ENCODE measurements around the gene SLC31A1.

DNA sequence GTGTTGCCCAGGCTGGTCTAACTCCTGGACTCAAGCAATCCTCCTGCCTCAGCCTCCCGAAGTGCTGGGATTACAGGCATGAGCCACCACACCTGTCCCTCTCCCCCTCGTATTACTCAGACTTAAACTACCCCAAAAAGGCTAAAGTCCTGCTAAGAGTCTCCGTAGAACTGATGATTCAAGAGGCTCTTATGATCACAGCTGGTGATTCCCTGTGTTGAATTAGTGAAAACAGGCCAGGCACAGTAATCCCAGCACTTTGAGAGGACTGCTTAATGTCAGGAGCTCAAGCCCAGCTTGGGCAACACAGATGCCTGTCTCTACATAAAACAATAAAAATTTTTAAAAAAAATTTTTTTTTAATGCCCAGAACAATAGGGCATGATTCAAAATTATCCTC, 44.8 kb downstream of the SLC31A1 start:
- TF ChIP-seq RAD21 (CRISPR knock-in tag; IDR thresholded peaks at IDR 0.05): no peak
- TF ChIP-seq, protein P1, sequence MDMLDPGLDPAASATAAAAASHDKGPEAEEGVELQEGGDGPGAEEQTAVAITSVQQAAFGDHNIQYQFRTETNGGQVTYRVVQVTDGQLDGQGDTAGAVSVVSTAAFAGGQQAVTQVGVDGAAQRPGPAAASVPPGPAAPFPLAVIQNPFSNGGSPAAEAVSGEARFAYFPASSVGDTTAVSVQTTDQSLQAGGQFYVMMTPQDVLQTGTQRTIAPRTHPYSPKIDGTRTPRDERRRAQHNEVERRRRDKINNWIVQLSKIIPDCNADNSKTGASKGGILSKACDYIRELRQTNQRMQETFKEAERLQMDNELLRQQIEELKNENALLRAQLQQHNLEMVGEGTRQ (IDR thresholded peaks at IDR 0.05; ENCODE audit: low read depth, low read length): no peak
- TF ChIP-seq, protein P1 (CRISPR knock-in tag; IDR thresholded peaks at IDR 0.05; ENCODE audit: borderline replicate concordance): no peak
- TF ChIP-seq ZNF282 (IDR thresholded peaks at IDR 0.05; ENCODE audit: partially characterized antibody): no peak
- TF ChIP-seq ZNF460 (CRISPR knock-in tag; IDR thresholded peaks at IDR 0.05; ENCODE audit: borderline replicate concordance): no peak

Measured in HepG2 (cell line).